H9 (cell line): ENCODE data around the gene MARCHF9. TPM values are rescaled to one million over a fixed set of nuclear protein-coding genes. Genes with fewer than 3 reads are reported as not detected.

ENCODE experiments used
- DNase-seq: peaks from one replicate; pipeline ENCODE4 v3.0.0-alpha.2; 2017
- H2AFZ ChIP-seq: one replicate; pipeline ENCODE4 v1.6.1; 2013; ENCODE audit warnings: mild to moderate bottlenecking, low read length, control low read depth, moderate library complexity
- H2AK5ac ChIP-seq: 2 replicates; pipeline ENCODE4 v1.6.1; 2013; ENCODE audit warnings: low read length, control low read depth, mixed read lengths; ENCODE audit not compliant: insufficient read length
- H2BK120ac ChIP-seq: one replicate; pipeline ENCODE4 v1.6.1; 2013; ENCODE audit warnings: low read depth, mild to moderate bottlenecking, low read length, control low read depth, inconsistent platforms; ENCODE audit not compliant: poor library complexity, severe bottlenecking
- H2BK12ac ChIP-seq: 2 replicates; pipeline ENCODE4 v1.6.1; 2013; ENCODE audit warnings: low read length, control low read depth, mixed read lengths, low read depth; ENCODE audit not compliant: insufficient read length
- H2BK15ac ChIP-seq: 2 replicates; pipeline ENCODE4 v1.6.1; 2013; ENCODE audit warnings: low read depth, low read length, control low read depth
- H2BK20ac ChIP-seq: one replicate; pipeline ENCODE4 v1.6.1; 2013; ENCODE audit warnings: low read depth, mild to moderate bottlenecking, low read length, control low read depth, inconsistent platforms; ENCODE audit not compliant: poor library complexity, severe bottlenecking
- H2BK5ac ChIP-seq: 2 replicates; pipeline ENCODE4 v1.6.1; 2013; ENCODE audit warnings: low read length, control low read depth, mixed read lengths; ENCODE audit not compliant: insufficient read length
- H3K14ac ChIP-seq: 2 replicates; pipeline ENCODE4 v1.6.1; 2013; ENCODE audit warnings: low read length, control low read depth; ENCODE audit not compliant: insufficient read depth
- H3K18ac ChIP-seq: 2 replicates; pipeline ENCODE4 v1.6.1; 2013; ENCODE audit warnings: low read depth, mild to moderate bottlenecking, mixed read lengths, low read length, control low read depth; ENCODE audit not compliant: insufficient read length
- H3K23ac ChIP-seq: 2 replicates; pipeline ENCODE4 v1.6.1; 2013; ENCODE audit warnings: low read length, control low read depth, mixed read lengths, low read depth; ENCODE audit not compliant: insufficient read length
- H3K23me2 ChIP-seq: 2 replicates; pipeline ENCODE4 v1.6.1; 2013; ENCODE audit warnings: low read depth, mild to moderate bottlenecking, mixed read lengths, low read length, control low read depth; ENCODE audit not compliant: insufficient read length, poor library complexity, severe bottlenecking
- H3K27ac ChIP-seq: 2 replicates; pipeline ENCODE4 v1.5.1; 2013; ENCODE audit warnings: low read length, control low read depth, mixed read lengths, low read depth; ENCODE audit not compliant: insufficient read length
- H3K27me3 ChIP-seq: 2 replicates; pipeline ENCODE4 v1.6.1; 2013; ENCODE audit warnings: low read length, control low read depth, inconsistent platforms; ENCODE audit not compliant: insufficient read depth
- H3K4ac ChIP-seq: 2 replicates; pipeline ENCODE4 v1.6.1; 2013; ENCODE audit warnings: low read depth, mild to moderate bottlenecking, control low read depth, inconsistent platforms, low read length, moderate library complexity
- H3K4me1 ChIP-seq: 2 replicates; pipeline ENCODE4 v1.6.1; 2013; ENCODE audit warnings: low read length, control low read depth, inconsistent platforms; ENCODE audit not compliant: insufficient read depth
- H3K4me2 ChIP-seq: 2 replicates; pipeline ENCODE4 v1.6.1; 2013; ENCODE audit warnings: low read length, control low read depth, mixed read lengths; ENCODE audit not compliant: insufficient read length, insufficient read depth
- H3K56ac ChIP-seq: 2 replicates; pipeline ENCODE4 v1.6.1; 2013; ENCODE audit warnings: low read depth, mild to moderate bottlenecking, mixed read lengths, low read length, control low read depth; ENCODE audit not compliant: insufficient read length
- H3K79me1 ChIP-seq: 2 replicates; pipeline ENCODE4 v1.6.1; 2013; ENCODE audit warnings: low read depth, mild to moderate bottlenecking, moderate library complexity, low read length, control low read depth, inconsistent platforms; ENCODE audit not compliant: insufficient read depth, poor library complexity, severe bottlenecking
- H3K79me2 ChIP-seq: 2 replicates; pipeline ENCODE4 v1.6.1; 2013; ENCODE audit warnings: low read length, control low read depth, inconsistent platforms; ENCODE audit not compliant: insufficient read depth
- H3K9ac ChIP-seq: 2 replicates; pipeline ENCODE4 v1.6.1; 2013; ENCODE audit warnings: low read length, control low read depth, mixed read lengths; ENCODE audit not compliant: insufficient read length; ENCODE audit errors: extremely low read depth
- H3K9me3 ChIP-seq: one replicate; pipeline ENCODE4 v1.6.1; 2013; ENCODE audit warnings: low read depth, low read length, inconsistent platforms; ENCODE audit not compliant: control insufficient read depth
- H3T11ph ChIP-seq: one replicate; pipeline ENCODE4 v1.6.1; 2013; ENCODE audit warnings: mild to moderate bottlenecking, low read length, control low read depth, inconsistent platforms
- H4K20me1 ChIP-seq: one replicate; pipeline ENCODE4 v1.6.1; 2013; ENCODE audit not compliant: control insufficient read depth, insufficient read length, insufficient read depth
- H4K5ac ChIP-seq: 2 replicates; pipeline ENCODE4 v1.6.1; 2013; ENCODE audit warnings: low read depth, mild to moderate bottlenecking, mixed read lengths, low read length, control low read depth; ENCODE audit not compliant: insufficient read length
- H4K8ac ChIP-seq: replicated peaks from 2 replicates; pipeline ENCODE4 v1.6.1; 2013; ENCODE audit warnings: low read length, control low read depth, mixed read lengths, low read depth; ENCODE audit not compliant: insufficient read length
- H4K91ac ChIP-seq: 2 replicates; pipeline ENCODE4 v1.6.1; 2013; ENCODE audit warnings: low read depth, mild to moderate bottlenecking, moderate library complexity, mixed read lengths, low read length, control low read depth; ENCODE audit not compliant: insufficient read length
- H3K27ac Mint-ChIP-seq, 3 experiments: 2 replicates in 2 of 3; 3 replicates in 1 of 3; pipeline ENCODE4 v1.8.0; 2020 to 2021; ENCODE audit warnings: mixed read lengths in 3 of 3, mild to moderate bottlenecking in 1 of 3, moderate library complexity in 1 of 3
- H3K27me3 Mint-ChIP-seq: 2 replicates; pipeline ENCODE4 v1.8.0; 2021; ENCODE audit warnings: low read depth, mild to moderate bottlenecking, moderate library complexity, mixed read lengths
- H3K36me3 Mint-ChIP-seq, 3 experiments: 2 replicates in 2 of 3; 3 replicates in 1 of 3; pipeline ENCODE4 v1.8.0; 2020 to 2021; ENCODE audit warnings: low read depth in 3 of 3, mixed read lengths in 3 of 3; ENCODE audit not compliant: insufficient read depth in 1 of 3
- H3K4me1 Mint-ChIP-seq, 2 experiments: 2 replicates each; pipeline ENCODE4 v1.8.0; 2020; ENCODE audit warnings: mixed read lengths in 2 of 2
- H3K4me3 Mint-ChIP-seq, 2 experiments: 2 replicates in 1 of 2; 3 replicates in 1 of 2; pipeline ENCODE4 v1.8.0; 2020 to 2021; ENCODE audit warnings: mild to moderate bottlenecking in 2 of 2, mixed read lengths in 2 of 2, moderate library complexity in 1 of 2
- H3K9me3 Mint-ChIP-seq, 2 experiments: 2 replicates in 1 of 2; 3 replicates in 1 of 2; pipeline ENCODE4 v1.8.0; 2020; ENCODE audit warnings: mild to moderate bottlenecking in 2 of 2, mixed read lengths in 2 of 2, moderate library complexity in 1 of 2
- WGBS: extraction: QIAGEN DNeasy Blood & Tissue Kit; methylation state at CpG from one replicate; pipeline ENCODE4 v1.1.7; 2013; ENCODE audit warnings: missing lambda C conversion rate, low lambda C conversion rate, mixed read lengths; ENCODE audit not compliant: insufficient read length; ENCODE audit errors: extremely low coverage; 5-methylcytosine and 5-hydroxymethylcytosine counted together
- total RNA-seq: library from RNA; stranded (reverse); gene quantifications from 2 replicates; pipeline ENCODE4 v1.2.1, GENCODE V29; 2021
- TF ChIP-seq, protein P1 (sequence below): fragments of 200-600 bp; sonication (generic); conservative IDR thresholded peaks from 3 replicates; pipeline ENCODE4 v1.8.0; 2021; ENCODE audit warnings: antibody characterized with exemption, mild to moderate bottlenecking

The MARCHF9 gene
- total RNA-seq, 1 experiment from 2014 or later: 20.5 TPM

DNA sequence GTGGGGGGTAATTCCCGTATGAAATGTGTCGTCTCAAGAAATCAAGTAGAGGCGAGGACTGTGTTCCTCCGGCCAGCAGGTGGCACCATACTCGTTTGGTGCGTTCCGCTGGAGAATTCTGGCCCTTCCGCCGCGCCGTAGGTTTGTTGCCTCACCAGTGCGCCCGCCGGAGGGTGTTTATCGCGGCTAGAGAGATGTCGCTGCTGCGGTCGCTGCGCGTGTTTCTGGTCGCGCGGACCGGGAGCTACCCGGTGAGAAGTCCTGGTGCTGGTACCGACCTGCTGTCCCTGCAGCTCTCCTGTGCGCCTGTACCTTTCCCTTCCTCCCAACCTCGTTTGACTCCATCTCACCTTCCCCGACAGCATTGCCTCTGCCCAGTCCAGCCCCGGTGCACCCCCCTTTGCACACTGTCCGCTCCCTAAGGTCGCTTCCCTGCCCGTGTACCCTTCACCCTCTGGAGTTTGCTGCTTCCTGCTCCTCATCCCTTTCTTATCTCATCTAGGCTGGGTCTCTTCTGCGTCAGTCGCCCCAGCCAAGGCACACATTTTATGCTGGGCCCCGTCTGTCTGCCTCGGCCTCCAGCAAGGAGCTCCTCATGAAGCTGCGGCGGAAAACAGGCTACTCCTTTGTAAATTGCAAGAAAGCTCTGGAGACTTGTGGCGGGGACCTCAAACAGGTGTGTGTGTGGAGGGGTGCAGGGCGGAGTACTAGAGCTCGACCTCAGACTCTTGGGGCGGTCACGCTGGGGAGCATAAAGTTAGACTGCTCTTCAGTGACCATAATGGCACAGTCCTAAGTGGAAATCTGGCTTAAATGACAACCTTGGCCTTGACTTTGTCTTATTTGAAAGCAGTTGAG, 27.9 kb downstream of the MARCHF9 start, which contains the start of gene TSFM:
TSS of gene TSFM (plus strand) at position 180 of the 858 bp plus-strand sequence. CDS start at position 195, 15 bp downstream.
- Histone ChIP-seq H3K27ac (no peak within 1 kb of the TSS), H3K56ac (no peak within 1 kb of the TSS), H2BK12ac (no peak within 1 kb of the TSS), H3K4ac (no peak within 1 kb of the TSS), H4K5ac (no peak within 1 kb of the TSS), H3K4me2 (peak within 1 kb of the TSS; percentile 33), H3K23me2 (peaks cover 5% of the 10 kb centered on the region), H2AFZ (no peak within 1 kb of the TSS), H3K23ac (no peak within 1 kb of the TSS), H4K8ac (no peak within 1 kb of the TSS), H2AK5ac (no peak within 1 kb of the TSS), H2BK15ac (no peak within 1 kb of the TSS), H3K27me3 (no peaks in the 10 kb centered on the region), H4K20me1 (no peaks in the 10 kb centered on the region), H3K4me1 (no peaks in the 10 kb centered on the region), H3K9ac (peak within 1 kb of the TSS; percentile 91), H4K91ac (no peak within 1 kb of the TSS), H3K79me1 (no peaks in the 10 kb centered on the region), H3K18ac (no peak within 1 kb of the TSS), H3K9me3 (no peaks in the 10 kb centered on the region), H2BK5ac (no peak within 1 kb of the TSS), H3K14ac (no peak within 1 kb of the TSS; the same call in 1 of the 2 replicates), H3T11ph (no peak within 1 kb of the TSS), H2BK120ac (no peak within 1 kb of the TSS), H2BK20ac (no peak within 1 kb of the TSS), H3K79me2 (no peaks in the 10 kb centered on the region; the same call in 1 of the 2 replicates)
- peaks cover 18 to 36% (median 24%) of the 10 kb centered on the region in 3 experiments for H3K36me3 Mint-ChIP-seq
- peaks cover 0 to 3% of the 10 kb centered on the region in 2 experiments; a peak in 2 of 5 replicates for H3K9me3 Mint-ChIP-seq
- TF ChIP-seq, protein P1, sequence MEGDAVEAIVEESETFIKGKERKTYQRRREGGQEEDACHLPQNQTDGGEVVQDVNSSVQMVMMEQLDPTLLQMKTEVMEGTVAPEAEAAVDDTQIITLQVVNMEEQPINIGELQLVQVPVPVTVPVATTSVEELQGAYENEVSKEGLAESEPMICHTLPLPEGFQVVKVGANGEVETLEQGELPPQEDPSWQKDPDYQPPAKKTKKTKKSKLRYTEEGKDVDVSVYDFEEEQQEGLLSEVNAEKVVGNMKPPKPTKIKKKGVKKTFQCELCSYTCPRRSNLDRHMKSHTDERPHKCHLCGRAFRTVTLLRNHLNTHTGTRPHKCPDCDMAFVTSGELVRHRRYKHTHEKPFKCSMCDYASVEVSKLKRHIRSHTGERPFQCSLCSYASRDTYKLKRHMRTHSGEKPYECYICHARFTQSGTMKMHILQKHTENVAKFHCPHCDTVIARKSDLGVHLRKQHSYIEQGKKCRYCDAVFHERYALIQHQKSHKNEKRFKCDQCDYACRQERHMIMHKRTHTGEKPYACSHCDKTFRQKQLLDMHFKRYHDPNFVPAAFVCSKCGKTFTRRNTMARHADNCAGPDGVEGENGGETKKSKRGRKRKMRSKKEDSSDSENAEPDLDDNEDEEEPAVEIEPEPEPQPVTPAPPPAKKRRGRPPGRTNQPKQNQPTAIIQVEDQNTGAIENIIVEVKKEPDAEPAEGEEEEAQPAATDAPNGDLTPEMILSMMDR: peak; percentile 93
- WGBS: no CpG with 5 or more reads among the region's 45 CpGs
- peak within 1 kb of the TSS; percentile 100 for H3K4me3 Mint-ChIP-seq
- H3K4me1 Mint-ChIP-seq: peaks cover 4 to 7% of the 10 kb centered on the region in 2 experiments
- H3K27me3 Mint-ChIP-seq: no peaks in the 10 kb centered on the region
- H3K27ac Mint-ChIP-seq: peak within 1 kb of the TSS; percentile 96 to 99 (median 99)
- DNase-seq: peak; percentile 95
